Measurements from ENCODE around the gene ZNF581.

The ZNF581 gene

DNA sequence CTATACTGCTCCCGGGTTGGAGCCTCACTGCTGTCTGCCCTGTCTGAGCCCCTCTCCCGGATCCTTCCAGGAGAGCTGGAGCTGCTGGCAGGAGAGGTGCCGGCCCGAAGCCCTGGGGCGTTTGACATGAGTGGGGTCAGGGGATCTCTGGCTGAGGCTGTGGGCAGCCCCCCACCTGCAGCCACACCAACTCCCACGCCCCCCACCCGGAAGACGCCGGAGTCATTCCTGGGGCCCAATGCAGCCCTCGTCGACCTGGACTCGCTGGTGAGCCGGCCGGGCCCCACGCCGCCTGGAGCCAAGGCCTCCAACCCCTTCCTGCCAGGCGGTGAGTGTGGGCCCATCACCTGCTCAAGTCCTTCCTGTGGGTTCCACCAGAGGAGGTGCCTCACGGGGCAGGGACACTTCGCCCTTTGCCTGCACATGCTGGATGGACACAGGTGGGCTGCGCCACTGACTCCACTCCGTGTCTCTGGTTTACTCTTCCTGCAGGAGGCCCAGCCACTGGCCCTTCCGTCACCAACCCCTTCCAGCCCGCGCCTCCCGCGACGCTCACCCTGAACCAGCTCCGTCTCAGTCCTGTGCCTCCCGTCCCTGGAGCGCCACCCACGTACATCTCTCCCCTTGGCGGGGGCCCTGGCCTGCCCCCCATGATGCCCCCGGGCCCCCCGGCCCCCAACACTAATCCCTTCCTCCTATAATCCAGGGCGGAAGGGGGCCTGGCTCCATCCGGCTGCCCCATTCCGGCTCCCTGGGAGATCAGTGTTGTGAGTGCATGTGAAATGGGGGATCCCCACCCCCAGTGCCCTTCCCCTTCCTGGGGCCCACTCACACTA is 51.4 kb downstream of the ZNF581 start:
- no peak for DNase-seq (ENCODE audit: extremely low read depth, low read depth)
- TF ChIP-seq CTCF (IDR thresholded peaks at IDR 0.05; ENCODE audit: low read depth, low read length, missing control alignments), result no peak
- H3K4me3 ChIP-seq (replicated peaks; ENCODE audit: low read depth, low read length), result no peak overlapping the region
